GM23338 (cell line): ENCODE data around the gene EMILIN2. TPM values are rescaled to one million over a fixed set of nuclear protein-coding genes. Genes with fewer than 3 reads are reported as not detected.

Experiments
- ATAC-seq: fragments of 200-7000 bp; cut with Tn5 transposase; 3 replicates; pipeline ENCODE4 v1.9.1; 2020
- DNase-seq: peaks from one replicate; pipeline ENCODE4 v3.0.0-alpha.2; 2015; ENCODE audit warnings: low spot score
- H2AFZ ChIP-seq: fragments of 200-600 bp; sonication (generic); 2 replicates; pipeline ENCODE4 v1.8.0; 2016; ENCODE audit warnings: antibody characterized with exemption, mild to moderate bottlenecking, moderate library complexity
- H3F3A ChIP-seq: fragments of 200-600 bp; sonication (generic); replicated peaks from 2 replicates; pipeline ENCODE4 v1.8.0; 2017; ENCODE audit warnings: antibody characterized with exemption, mixed run types, low read depth
- H3K27ac ChIP-seq: fragments of 200-600 bp; sonication (generic); 2 replicates; pipeline ENCODE4 v1.6.1; 2016; ENCODE audit warnings: low read depth
- H3K27me3 ChIP-seq: fragments of 200-600 bp; sonication (generic); 2 replicates; pipeline ENCODE4 v1.8.0; 2016; ENCODE audit warnings: mild to moderate bottlenecking, mixed run types, moderate library complexity; ENCODE audit not compliant: insufficient read depth
- H3K36me3 ChIP-seq: fragments of 200-600 bp; sonication (generic); 2 replicates; pipeline ENCODE4 v1.8.0; 2016; ENCODE audit warnings: mild to moderate bottlenecking; ENCODE audit not compliant: insufficient read depth
- H3K4me1 ChIP-seq: fragments of 200-600 bp; sonication (generic); 2 replicates; pipeline ENCODE4 v1.8.0; 2016; ENCODE audit warnings: mild to moderate bottlenecking, moderate library complexity; ENCODE audit not compliant: insufficient read depth
- H3K4me2 ChIP-seq: fragments of 200-600 bp; sonication (generic); 2 replicates; pipeline ENCODE4 v1.7.1; 2017; ENCODE audit warnings: mixed run types
- H3K4me3 ChIP-seq: fragments of 200-600 bp; sonication (generic); 2 replicates; pipeline ENCODE4 v1.6.1; 2016; ENCODE audit warnings: mixed run types
- H3K79me2 ChIP-seq: fragments of 200-600 bp; sonication (generic); replicated peaks from 2 replicates; pipeline ENCODE4 v1.8.0; 2017; ENCODE audit warnings: mild to moderate bottlenecking; ENCODE audit not compliant: insufficient read depth
- H3K9me2 ChIP-seq: fragments of 200-600 bp; sonication (generic); 2 replicates; pipeline ENCODE4 v1.8.0; 2017; ENCODE audit not compliant: insufficient read depth
- H4K20me1 ChIP-seq: fragments of 200-600 bp; sonication (generic); replicated peaks from 2 replicates; pipeline ENCODE4 v1.8.0; 2017; ENCODE audit warnings: mild to moderate bottlenecking; ENCODE audit not compliant: insufficient read depth
- H3K27ac Mint-ChIP-seq: 2 replicates; pipeline ENCODE4 v1.8.0; 2020; ENCODE audit warnings: inconsistent platforms, mild to moderate bottlenecking, moderate library complexity, mixed read lengths
- H3K27me3 Mint-ChIP-seq: 3 replicates; pipeline ENCODE4 v1.8.0; 2022; ENCODE audit warnings: low read depth, mild to moderate bottlenecking, moderate library complexity, mixed read lengths, inconsistent platforms; ENCODE audit not compliant: insufficient read depth, poor library complexity
- H3K36me3 Mint-ChIP-seq: 3 replicates; pipeline ENCODE4 v1.8.0; 2021; ENCODE audit warnings: low read depth, mild to moderate bottlenecking, inconsistent platforms, moderate library complexity, mixed read lengths
- H3K4me1 Mint-ChIP-seq: 3 replicates; pipeline ENCODE4 v1.8.0; 2020; ENCODE audit warnings: mild to moderate bottlenecking, inconsistent platforms, mixed read lengths
- H3K4me3 Mint-ChIP-seq: 3 replicates; pipeline ENCODE4 v1.8.0; 2021; ENCODE audit warnings: moderate library complexity, mild to moderate bottlenecking, inconsistent platforms, mixed read lengths
- H3K9me3 Mint-ChIP-seq: 3 replicates; pipeline ENCODE4 v1.8.0; 2020; ENCODE audit warnings: moderate library complexity, mild to moderate bottlenecking, inconsistent platforms, mixed read lengths
- CREB1 ChIP-seq: fragments of 250-450 bp; sonication (Bioruptor Pico); IDR thresholded peaks from 2 replicates; pipeline ENCODE4 v1.5.0; 2020; ENCODE audit warnings: low read depth, mild to moderate bottlenecking, moderate library complexity
- EZH2 ChIP-seq: fragments of 200-600 bp; sonication (generic); IDR thresholded peaks from one replicate; pipeline ENCODE4 v1.8.0; 2017; ENCODE audit warnings: antibody characterized with exemption, mild to moderate bottlenecking, low read depth; ENCODE audit not compliant: unreplicated experiment
- EZH2phosphoT487 ChIP-seq: fragments of 200-600 bp; sonication (generic); IDR thresholded peaks from one replicate; pipeline ENCODE4 v1.8.1; 2018; ENCODE audit warnings: antibody characterized with exemption; ENCODE audit not compliant: unreplicated experiment
- JUNB ChIP-seq: IDR thresholded peaks from one replicate; pipeline ENCODE4 v1.6.1; 2016; ENCODE audit warnings: antibody characterized with exemption; ENCODE audit not compliant: unreplicated experiment
- NANOG ChIP-seq: IDR thresholded peaks from 2 replicates; pipeline ENCODE4 v1.6.1; 2016; ENCODE audit warnings: antibody characterized with exemption, borderline replicate concordance
- POLR2AphosphoS5 ChIP-seq: IDR thresholded peaks from 2 replicates; pipeline ENCODE4 v1.6.1; 2016; ENCODE audit warnings: antibody characterized with exemption, low read depth
- STAT1 ChIP-seq: IDR thresholded peaks from one replicate; pipeline ENCODE4 v1.6.1; 2016; ENCODE audit warnings: antibody characterized with exemption; ENCODE audit not compliant: unreplicated experiment
- ZNF114 ChIP-seq: fragments of 250-450 bp; sonication (Bioruptor Pico); IDR thresholded peaks from 2 replicates; pipeline ENCODE4 v1.5.0; 2020; ENCODE audit warnings: mild to moderate bottlenecking, moderate library complexity
- ZNF331 ChIP-seq: fragments of 250-450 bp; sonication (Bioruptor Pico); IDR thresholded peaks from 2 replicates; pipeline ENCODE4 v1.5.0; 2020; ENCODE audit warnings: low read depth, mild to moderate bottlenecking, moderate library complexity
- polyA plus RNA-seq: library from polyadenylated mRNA; unstranded; fragments of >200 nt; fragmentation: Nextera tagmentation; extraction: Ambion mirVana; gene quantifications from 2 replicates; pipeline ENCODE4 v1.2.1, GENCODE V29; 2016
- total RNA-seq: library from RNA; depleted of rRNA; stranded (reverse); fragments of >200 nt; shearing (Covaris generic); gene quantifications from 2 replicates; pipeline ENCODE4 v1.2.3, GENCODE V29; 2014
- TF ChIP-seq, protein P1 (sequence below), 2 experiments: fragments of 200-600 bp in 1 of 2; sonication (generic) in 1 of 2; conservative IDR thresholded peaks; 2 replicates each; pipeline versions ENCODE4 v1.5.1 to v1.6.1; 2016 to 2017; ENCODE audit warnings: antibody characterized with exemption in 2 of 2, low read depth in 2 of 2, mild to moderate bottlenecking in 2 of 2, moderate library complexity in 1 of 2
- TF ChIP-seq, protein P2 (sequence below): fragments of 250-450 bp; sonication (Bioruptor Pico); IDR thresholded peaks from 2 replicates; pipeline ENCODE4 v1.5.0; 2020; ENCODE audit warnings: mild to moderate bottlenecking, moderate library complexity

The EMILIN2 gene
- total and polyA plus RNA-seq, 2 experiments from 2014 or later, result 3.0 to 11.6 TPM

DNA sequence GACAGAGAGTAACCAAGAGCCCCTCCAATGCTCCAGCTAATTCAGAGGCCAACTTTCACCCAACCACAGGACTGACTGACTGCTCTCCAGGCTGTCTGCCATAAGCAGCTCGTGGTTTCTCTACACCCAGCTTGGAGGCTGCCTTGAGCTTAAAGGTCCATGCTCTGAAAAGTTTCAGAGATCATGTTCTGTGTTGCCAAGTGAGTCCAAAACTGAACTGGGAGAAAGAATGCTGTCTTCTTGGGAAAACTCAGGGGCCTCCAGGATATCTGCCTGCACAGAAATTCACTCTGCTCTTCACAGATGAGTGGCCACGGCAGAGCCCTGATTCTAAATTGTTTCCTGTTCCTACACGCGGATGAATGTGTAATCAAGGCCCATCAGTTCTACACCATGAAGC, 115.0 kb downstream of the EMILIN2 start:
- peaks cover 12% of the 10 kb centered on the region for H3K79me2 ChIP-seq
- no peaks in the 10 kb centered on the region for H4K20me1 ChIP-seq
- Mint-ChIP-seq H3K27me3 (no peaks in the 10 kb centered on the region), H3K36me3 (no peaks in the 10 kb centered on the region; the same call in 2 of the 3 replicates), H3K4me1 (peaks cover 8% of the 10 kb centered on the region; the same call in 2 of the 3 replicates), H3K9me3 (no peaks in the 10 kb centered on the region), H3K4me3 (no peak overlapping the region), H3K27ac (peak overlapping the region; percentile 9; the same call in 1 of the 2 replicates)
- peak; percentile 29; the same call in 1 of the 3 replicates for ATAC-seq
- DNase-seq, result no peak
- no peaks in the 10 kb centered on the region; the same call in 1 of the 2 replicates for H3K4me1 ChIP-seq
- no peaks in the 10 kb centered on the region for H3K36me3 ChIP-seq
- no peak overlapping the region; the same call in 1 of the 2 replicates for H3K27ac ChIP-seq
- no peaks in the 10 kb centered on the region for H3F3A ChIP-seq
- no peak overlapping the region for H3K4me2 ChIP-seq
- no peaks in the 10 kb centered on the region for H3K27me3 ChIP-seq
- TF ChIP-seq JUNB (no peak), CREB1 (CRISPR knock-in tag) (no peak), ZNF331 (CRISPR knock-in tag) (no peak), EZH2phosphoT487 (no peak), ZNF114 (CRISPR knock-in tag) (no peak), NANOG (no peak), STAT1 (no peak), POLR2AphosphoS5 (no peak)
- TF ChIP-seq, protein P1, sequence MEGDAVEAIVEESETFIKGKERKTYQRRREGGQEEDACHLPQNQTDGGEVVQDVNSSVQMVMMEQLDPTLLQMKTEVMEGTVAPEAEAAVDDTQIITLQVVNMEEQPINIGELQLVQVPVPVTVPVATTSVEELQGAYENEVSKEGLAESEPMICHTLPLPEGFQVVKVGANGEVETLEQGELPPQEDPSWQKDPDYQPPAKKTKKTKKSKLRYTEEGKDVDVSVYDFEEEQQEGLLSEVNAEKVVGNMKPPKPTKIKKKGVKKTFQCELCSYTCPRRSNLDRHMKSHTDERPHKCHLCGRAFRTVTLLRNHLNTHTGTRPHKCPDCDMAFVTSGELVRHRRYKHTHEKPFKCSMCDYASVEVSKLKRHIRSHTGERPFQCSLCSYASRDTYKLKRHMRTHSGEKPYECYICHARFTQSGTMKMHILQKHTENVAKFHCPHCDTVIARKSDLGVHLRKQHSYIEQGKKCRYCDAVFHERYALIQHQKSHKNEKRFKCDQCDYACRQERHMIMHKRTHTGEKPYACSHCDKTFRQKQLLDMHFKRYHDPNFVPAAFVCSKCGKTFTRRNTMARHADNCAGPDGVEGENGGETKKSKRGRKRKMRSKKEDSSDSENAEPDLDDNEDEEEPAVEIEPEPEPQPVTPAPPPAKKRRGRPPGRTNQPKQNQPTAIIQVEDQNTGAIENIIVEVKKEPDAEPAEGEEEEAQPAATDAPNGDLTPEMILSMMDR (conservative IDR thresholded peaks at IDR 0.05; ENCODE audit: low read depth in 2 of 2), result no peak
- H3K9me2 ChIP-seq, result no peaks in the 10 kb centered on the region
- no peak overlapping the region for H2AFZ ChIP-seq
- no peak overlapping the region for H3K4me3 ChIP-seq

DNA sequence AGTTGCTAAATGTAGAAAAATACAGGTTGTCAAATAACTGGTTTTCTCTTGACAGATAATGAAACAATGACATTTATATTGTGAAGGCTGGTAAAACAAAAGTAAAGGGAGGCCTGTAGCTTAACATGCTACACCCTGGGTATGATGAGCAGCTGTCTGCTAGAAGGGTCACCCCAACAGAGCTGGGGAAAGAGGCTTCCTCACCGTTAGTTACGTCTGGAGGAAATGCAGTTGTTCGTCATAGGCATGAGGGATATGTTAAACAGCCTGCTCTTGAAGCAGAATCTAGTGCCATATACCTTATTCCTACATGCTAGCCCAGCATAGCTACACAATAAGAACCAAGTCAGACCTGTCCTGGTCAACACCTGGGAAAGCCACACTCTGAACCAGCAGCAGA, 116.2 kb downstream of the EMILIN2 start:
- Histone ChIP-seq H3K4me1 (peaks cover 10% of the 10 kb centered on the region), H4K20me1 (no peaks in the 10 kb centered on the region), H2AFZ (no peak overlapping the region), H3K4me2 (no peak overlapping the region), H3K9me2 (no peaks in the 10 kb centered on the region), H3F3A (no peaks in the 10 kb centered on the region), H3K4me3 (no peak overlapping the region), H3K27me3 (no peaks in the 10 kb centered on the region), H3K36me3 (no peaks in the 10 kb centered on the region), H3K79me2 (peaks cover 15% of the 10 kb centered on the region), H3K27ac (no peak overlapping the region)
- no peaks in the 10 kb centered on the region; the same call in 2 of the 3 replicates for H3K36me3 Mint-ChIP-seq
- H3K9me3 Mint-ChIP-seq, result no peaks in the 10 kb centered on the region
- no peaks in the 10 kb centered on the region for H3K27me3 Mint-ChIP-seq
- DNase-seq, result no peak
- H3K4me3 Mint-ChIP-seq, result no peak overlapping the region
- H3K27ac Mint-ChIP-seq, result no peak overlapping the region
- ATAC-seq, result no peak
- H3K4me1 Mint-ChIP-seq, result peaks cover 15% of the 10 kb centered on the region; the same call in 2 of the 3 replicates
- TF ChIP-seq EZH2 (no peak), ZNF331 (CRISPR knock-in tag) (no peak), NANOG (no peak), ZNF114 (CRISPR knock-in tag) (no peak), JUNB (no peak)
- TF ChIP-seq, protein P1 (conservative IDR thresholded peaks at IDR 0.05; ENCODE audit: low read depth in 2 of 2), result no peak
- TF ChIP-seq, protein P2, sequence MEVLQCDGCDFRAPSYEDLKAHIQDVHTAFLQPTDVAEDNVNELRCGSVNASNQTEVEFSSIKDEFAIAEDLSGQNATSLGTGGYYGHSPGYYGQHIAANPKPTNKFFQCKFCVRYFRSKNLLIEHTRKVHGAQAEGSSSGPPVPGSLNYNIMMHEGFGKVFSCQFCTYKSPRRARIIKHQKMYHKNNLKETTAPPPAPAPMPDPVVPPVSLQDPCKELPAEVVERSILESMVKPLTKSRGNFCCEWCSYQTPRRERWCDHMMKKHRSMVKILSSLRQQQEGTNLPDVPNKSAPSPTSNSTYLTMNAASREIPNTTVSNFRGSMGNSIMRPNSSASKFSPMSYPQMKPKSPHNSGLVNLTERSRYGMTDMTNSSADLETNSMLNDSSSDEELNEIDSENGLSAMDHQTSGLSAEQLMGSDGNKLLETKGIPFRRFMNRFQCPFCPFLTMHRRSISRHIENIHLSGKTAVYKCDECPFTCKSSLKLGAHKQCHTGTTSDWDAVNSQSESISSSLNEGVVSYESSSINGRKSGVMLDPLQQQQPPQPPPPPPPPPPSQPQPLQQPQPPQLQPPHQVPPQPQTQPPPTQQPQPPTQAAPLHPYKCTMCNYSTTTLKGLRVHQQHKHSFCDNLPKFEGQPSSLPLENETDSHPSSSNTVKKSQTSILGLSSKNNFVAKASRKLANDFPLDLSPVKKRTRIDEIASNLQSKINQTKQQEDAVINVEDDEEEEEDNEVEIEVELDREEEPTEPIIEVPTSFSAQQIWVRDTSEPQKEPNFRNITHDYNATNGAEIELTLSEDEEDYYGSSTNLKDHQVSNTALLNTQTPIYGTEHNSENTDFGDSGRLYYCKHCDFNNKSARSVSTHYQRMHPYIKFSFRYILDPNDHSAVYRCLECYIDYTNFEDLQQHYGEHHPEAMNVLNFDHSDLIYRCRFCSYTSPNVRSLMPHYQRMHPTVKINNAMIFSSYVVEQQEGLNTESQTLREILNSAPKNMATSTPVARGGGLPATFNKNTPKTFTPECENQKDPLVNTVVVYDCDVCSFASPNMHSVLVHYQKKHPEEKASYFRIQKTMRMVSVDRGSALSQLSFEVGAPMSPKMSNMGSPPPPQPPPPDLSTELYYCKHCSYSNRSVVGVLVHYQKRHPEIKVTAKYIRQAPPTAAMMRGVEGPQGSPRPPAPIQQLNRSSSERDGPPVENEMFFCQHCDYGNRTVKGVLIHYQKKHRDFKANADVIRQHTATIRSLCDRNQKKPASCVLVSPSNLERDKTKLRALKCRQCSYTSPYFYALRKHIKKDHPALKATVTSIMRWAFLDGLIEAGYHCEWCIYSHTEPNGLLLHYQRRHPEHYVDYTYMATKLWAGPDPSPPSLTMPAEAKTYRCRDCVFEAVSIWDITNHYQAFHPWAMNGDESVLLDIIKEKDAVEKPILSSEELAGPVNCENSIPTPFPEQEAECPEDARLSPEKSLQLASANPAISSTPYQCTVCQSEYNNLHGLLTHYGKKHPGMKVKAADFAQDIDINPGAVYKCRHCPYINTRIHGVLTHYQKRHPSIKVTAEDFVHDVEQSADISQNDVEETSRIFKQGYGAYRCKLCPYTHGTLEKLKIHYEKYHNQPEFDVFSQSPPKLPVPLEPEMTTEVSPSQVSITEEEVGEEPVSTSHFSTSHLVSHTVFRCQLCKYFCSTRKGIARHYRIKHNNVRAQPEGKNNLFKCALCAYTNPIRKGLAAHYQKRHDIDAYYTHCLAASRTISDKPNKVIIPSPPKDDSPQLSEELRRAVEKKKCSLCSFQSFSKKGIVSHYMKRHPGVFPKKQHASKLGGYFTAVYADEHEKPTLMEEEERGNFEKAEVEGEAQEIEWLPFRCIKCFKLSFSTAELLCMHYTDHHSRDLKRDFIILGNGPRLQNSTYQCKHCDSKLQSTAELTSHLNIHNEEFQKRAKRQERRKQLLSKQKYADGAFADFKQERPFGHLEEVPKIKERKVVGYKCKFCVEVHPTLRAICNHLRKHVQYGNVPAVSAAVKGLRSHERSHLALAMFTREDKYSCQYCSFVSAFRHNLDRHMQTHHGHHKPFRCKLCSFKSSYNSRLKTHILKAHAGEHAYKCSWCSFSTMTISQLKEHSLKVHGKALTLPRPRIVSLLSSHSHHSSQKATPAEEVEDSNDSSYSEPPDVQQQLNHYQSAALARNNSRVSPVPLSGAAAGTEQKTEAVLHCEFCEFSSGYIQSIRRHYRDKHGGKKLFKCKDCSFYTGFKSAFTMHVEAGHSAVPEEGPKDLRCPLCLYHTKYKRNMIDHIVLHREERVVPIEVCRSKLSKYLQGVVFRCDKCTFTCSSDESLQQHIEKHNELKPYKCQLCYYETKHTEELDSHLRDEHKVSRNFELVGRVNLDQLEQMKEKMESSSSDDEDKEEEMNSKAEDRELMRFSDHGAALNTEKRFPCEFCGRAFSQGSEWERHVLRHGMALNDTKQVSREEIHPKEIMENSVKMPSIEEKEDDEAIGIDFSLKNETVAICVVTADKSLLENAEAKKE (CRISPR knock-in tag), result no peak
